Measurements from ENCODE around the gene ACER1.

- TF ChIP-seq TAF1 (IDR thresholded peaks at IDR 0.05; ENCODE audit: borderline replicate concordance, low read depth, low read length) (no peak), CTCF (IDR thresholded peaks at IDR 0.05 in 2 of 3, conservative IDR thresholded peaks at IDR 0.05 in 1 of 3; ENCODE audit: control insufficient read depth in 2 of 3, extremely low read depth in 1 of 3, insufficient read depth in 1 of 3, low read depth in 3 of 3, low read length in 3 of 3) (no peak), EZH2 (IDR thresholded peaks at IDR 0.05; ENCODE audit: borderline replicate concordance, control insufficient read depth, low read depth, low read length) (no peak), POLR2A (IDR thresholded peaks at IDR 0.05; ENCODE audit: low read depth, low read length) (no peak), STAT3 (IDR thresholded peaks at IDR 0.05; ENCODE audit: low read depth, low read length) (no peak), RFX5 (IDR thresholded peaks at IDR 0.05; ENCODE audit: low read depth, low read length) (no peak), NFIC (IDR thresholded peaks at IDR 0.05; ENCODE audit: low read depth, low read length) (no peak), JUND (IDR thresholded peaks at IDR 0.05; ENCODE audit: low read depth, low read length) (no peak), SUZ12 (IDR thresholded peaks at IDR 0.05; ENCODE audit: unreplicated experiment) (no peak)
- TF ChIP-seq, protein P1, sequence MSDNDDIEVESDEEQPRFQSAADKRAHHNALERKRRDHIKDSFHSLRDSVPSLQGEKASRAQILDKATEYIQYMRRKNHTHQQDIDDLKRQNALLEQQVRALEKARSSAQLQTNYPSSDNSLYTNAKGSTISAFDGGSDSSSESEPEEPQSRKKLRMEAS (IDR thresholded peaks at IDR 0.05; ENCODE audit: low read depth, low read length) = no peak
- TF ChIP-seq, protein P2, sequence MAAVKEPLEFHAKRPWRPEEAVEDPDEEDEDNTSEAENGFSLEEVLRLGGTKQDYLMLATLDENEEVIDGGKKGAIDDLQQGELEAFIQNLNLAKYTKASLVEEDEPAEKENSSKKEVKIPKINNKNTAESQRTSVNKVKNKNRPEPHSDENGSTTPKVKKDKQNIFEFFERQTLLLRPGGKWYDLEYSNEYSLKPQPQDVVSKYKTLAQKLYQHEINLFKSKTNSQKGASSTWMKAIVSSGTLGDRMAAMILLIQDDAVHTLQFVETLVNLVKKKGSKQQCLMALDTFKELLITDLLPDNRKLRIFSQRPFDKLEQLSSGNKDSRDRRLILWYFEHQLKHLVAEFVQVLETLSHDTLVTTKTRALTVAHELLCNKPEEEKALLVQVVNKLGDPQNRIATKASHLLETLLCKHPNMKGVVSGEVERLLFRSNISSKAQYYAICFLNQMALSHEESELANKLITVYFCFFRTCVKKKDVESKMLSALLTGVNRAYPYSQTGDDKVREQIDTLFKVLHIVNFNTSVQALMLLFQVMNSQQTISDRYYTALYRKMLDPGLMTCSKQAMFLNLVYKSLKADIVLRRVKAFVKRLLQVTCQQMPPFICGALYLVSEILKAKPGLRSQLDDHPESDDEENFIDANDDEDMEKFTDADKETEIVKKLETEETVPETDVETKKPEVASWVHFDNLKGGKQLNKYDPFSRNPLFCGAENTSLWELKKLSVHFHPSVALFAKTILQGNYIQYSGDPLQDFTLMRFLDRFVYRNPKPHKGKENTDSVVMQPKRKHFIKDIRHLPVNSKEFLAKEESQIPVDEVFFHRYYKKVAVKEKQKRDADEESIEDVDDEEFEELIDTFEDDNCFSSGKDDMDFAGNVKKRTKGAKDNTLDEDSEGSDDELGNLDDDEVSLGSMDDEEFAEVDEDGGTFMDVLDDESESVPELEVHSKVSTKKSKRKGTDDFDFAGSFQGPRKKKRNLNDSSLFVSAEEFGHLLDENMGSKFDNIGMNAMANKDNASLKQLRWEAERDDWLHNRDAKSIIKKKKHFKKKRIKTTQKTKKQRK (IDR thresholded peaks at IDR 0.05; ENCODE audit: low read depth, low read length) = no peak
These were observed 10.1 kb upstream of the ACER1 start for GRCh38 chr19:6343462-6343861.
